Neural progenitor cell (in vitro differentiated cells): ENCODE results near the gene CCSER2.

Source experiments
- EZH2 ChIP-seq: fragments of 200-600 bp; sonication (generic); IDR thresholded peaks from 2 replicates; pipeline ENCODE4 v1.6.1; 2017; ENCODE audit warnings: antibody characterized with exemption, mild to moderate bottlenecking, moderate library complexity
- EZH2phosphoT487 ChIP-seq: fragments of 200-600 bp; sonication (generic); IDR thresholded peaks from 2 replicates; pipeline ENCODE4 v1.6.1; 2017; ENCODE audit warnings: antibody characterized with exemption
- TF ChIP-seq, protein P1 (sequence below): fragments of 200-600 bp; sonication (generic); IDR thresholded peaks from 2 replicates; pipeline ENCODE4 v1.5.1; 2017; ENCODE audit warnings: antibody characterized with exemption, mild to moderate bottlenecking

DNA sequence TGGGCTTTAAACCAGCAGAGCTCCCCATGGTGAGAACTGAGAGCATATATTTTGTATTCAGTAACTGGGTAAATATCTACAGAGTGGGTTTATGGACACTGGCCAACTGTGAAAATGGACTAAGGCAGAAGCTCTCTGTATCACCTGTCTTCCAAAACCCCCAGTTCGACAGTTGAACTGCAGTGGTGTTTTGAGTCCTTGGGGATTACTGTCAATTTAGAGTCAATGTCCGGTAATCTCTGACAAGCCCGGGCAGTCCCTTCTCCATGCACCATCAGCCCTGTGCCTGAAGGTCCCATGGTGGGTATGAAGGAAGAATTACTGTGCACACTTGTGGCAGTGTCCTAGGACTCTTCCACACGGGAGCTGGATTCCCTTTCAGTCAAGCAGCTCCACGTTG lies 235.0 kb downstream of the CCSER2 start:
- TF ChIP-seq, protein P1, sequence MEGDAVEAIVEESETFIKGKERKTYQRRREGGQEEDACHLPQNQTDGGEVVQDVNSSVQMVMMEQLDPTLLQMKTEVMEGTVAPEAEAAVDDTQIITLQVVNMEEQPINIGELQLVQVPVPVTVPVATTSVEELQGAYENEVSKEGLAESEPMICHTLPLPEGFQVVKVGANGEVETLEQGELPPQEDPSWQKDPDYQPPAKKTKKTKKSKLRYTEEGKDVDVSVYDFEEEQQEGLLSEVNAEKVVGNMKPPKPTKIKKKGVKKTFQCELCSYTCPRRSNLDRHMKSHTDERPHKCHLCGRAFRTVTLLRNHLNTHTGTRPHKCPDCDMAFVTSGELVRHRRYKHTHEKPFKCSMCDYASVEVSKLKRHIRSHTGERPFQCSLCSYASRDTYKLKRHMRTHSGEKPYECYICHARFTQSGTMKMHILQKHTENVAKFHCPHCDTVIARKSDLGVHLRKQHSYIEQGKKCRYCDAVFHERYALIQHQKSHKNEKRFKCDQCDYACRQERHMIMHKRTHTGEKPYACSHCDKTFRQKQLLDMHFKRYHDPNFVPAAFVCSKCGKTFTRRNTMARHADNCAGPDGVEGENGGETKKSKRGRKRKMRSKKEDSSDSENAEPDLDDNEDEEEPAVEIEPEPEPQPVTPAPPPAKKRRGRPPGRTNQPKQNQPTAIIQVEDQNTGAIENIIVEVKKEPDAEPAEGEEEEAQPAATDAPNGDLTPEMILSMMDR, result no peak
- TF ChIP-seq EZH2phosphoT487, result no peak
- TF ChIP-seq EZH2, result no peak
